GM23338 (cell line): Measurements from ENCODE around the gene PTPRO. TPM values are rescaled to one million over a fixed set of nuclear protein-coding genes. Genes with fewer than 3 reads are reported as not detected.

Experiments used
- ATAC-seq: fragments of 200-7000 bp; cut with Tn5 transposase; 3 replicates; pipeline ENCODE4 v1.9.1; 2020
- DNase-seq: peaks from one replicate; pipeline ENCODE4 v3.0.0-alpha.2; 2015; ENCODE audit warnings: low spot score
- H2AFZ ChIP-seq: fragments of 200-600 bp; sonication (generic); 2 replicates; pipeline ENCODE4 v1.8.0; 2016; ENCODE audit warnings: antibody characterized with exemption, mild to moderate bottlenecking, moderate library complexity
- H3F3A ChIP-seq: fragments of 200-600 bp; sonication (generic); replicated peaks from 2 replicates; pipeline ENCODE4 v1.8.0; 2017; ENCODE audit warnings: antibody characterized with exemption, mixed run types, low read depth
- H3K27ac ChIP-seq: fragments of 200-600 bp; sonication (generic); 2 replicates; pipeline ENCODE4 v1.6.1; 2016; ENCODE audit warnings: low read depth
- H3K27me3 ChIP-seq: fragments of 200-600 bp; sonication (generic); 2 replicates; pipeline ENCODE4 v1.8.0; 2016; ENCODE audit warnings: mild to moderate bottlenecking, mixed run types, moderate library complexity; ENCODE audit not compliant: insufficient read depth
- H3K36me3 ChIP-seq: fragments of 200-600 bp; sonication (generic); 2 replicates; pipeline ENCODE4 v1.8.0; 2016; ENCODE audit warnings: mild to moderate bottlenecking; ENCODE audit not compliant: insufficient read depth
- H3K4me1 ChIP-seq: fragments of 200-600 bp; sonication (generic); 2 replicates; pipeline ENCODE4 v1.8.0; 2016; ENCODE audit warnings: mild to moderate bottlenecking, moderate library complexity; ENCODE audit not compliant: insufficient read depth
- H3K4me2 ChIP-seq: fragments of 200-600 bp; sonication (generic); 2 replicates; pipeline ENCODE4 v1.7.1; 2017; ENCODE audit warnings: mixed run types
- H3K4me3 ChIP-seq: fragments of 200-600 bp; sonication (generic); 2 replicates; pipeline ENCODE4 v1.6.1; 2016; ENCODE audit warnings: mixed run types
- H3K79me2 ChIP-seq: fragments of 200-600 bp; sonication (generic); replicated peaks from 2 replicates; pipeline ENCODE4 v1.8.0; 2017; ENCODE audit warnings: mild to moderate bottlenecking; ENCODE audit not compliant: insufficient read depth
- H3K9me2 ChIP-seq: fragments of 200-600 bp; sonication (generic); 2 replicates; pipeline ENCODE4 v1.8.0; 2017; ENCODE audit not compliant: insufficient read depth
- H4K20me1 ChIP-seq: fragments of 200-600 bp; sonication (generic); replicated peaks from 2 replicates; pipeline ENCODE4 v1.8.0; 2017; ENCODE audit warnings: mild to moderate bottlenecking; ENCODE audit not compliant: insufficient read depth
- H3K27ac Mint-ChIP-seq: 2 replicates; pipeline ENCODE4 v1.8.0; 2020; ENCODE audit warnings: inconsistent platforms, mild to moderate bottlenecking, moderate library complexity, mixed read lengths
- H3K27me3 Mint-ChIP-seq: 3 replicates; pipeline ENCODE4 v1.8.0; 2022; ENCODE audit warnings: low read depth, mild to moderate bottlenecking, moderate library complexity, mixed read lengths, inconsistent platforms; ENCODE audit not compliant: insufficient read depth, poor library complexity
- H3K36me3 Mint-ChIP-seq: 3 replicates; pipeline ENCODE4 v1.8.0; 2021; ENCODE audit warnings: low read depth, mild to moderate bottlenecking, inconsistent platforms, moderate library complexity, mixed read lengths
- H3K4me1 Mint-ChIP-seq: 3 replicates; pipeline ENCODE4 v1.8.0; 2020; ENCODE audit warnings: mild to moderate bottlenecking, inconsistent platforms, mixed read lengths
- H3K4me3 Mint-ChIP-seq: 3 replicates; pipeline ENCODE4 v1.8.0; 2021; ENCODE audit warnings: moderate library complexity, mild to moderate bottlenecking, inconsistent platforms, mixed read lengths
- H3K9me3 Mint-ChIP-seq: 3 replicates; pipeline ENCODE4 v1.8.0; 2020; ENCODE audit warnings: moderate library complexity, mild to moderate bottlenecking, inconsistent platforms, mixed read lengths
- CTCF ChIP-seq, 2 experiments: fragments of 200-600 bp in 1 of 2; sonication (generic) in 1 of 2; conservative IDR thresholded peaks; 2 replicates each; pipeline versions ENCODE4 v1.5.1 to v1.6.1; 2016 to 2017; ENCODE audit warnings: antibody characterized with exemption in 2 of 2, low read depth in 2 of 2, mild to moderate bottlenecking in 2 of 2, moderate library complexity in 1 of 2
- ETS1 ChIP-seq: IDR thresholded peaks from 2 replicates; pipeline ENCODE4 v1.6.1; 2016; ENCODE audit warnings: antibody characterized with exemption
- JUNB ChIP-seq: IDR thresholded peaks from one replicate; pipeline ENCODE4 v1.6.1; 2016; ENCODE audit warnings: antibody characterized with exemption; ENCODE audit not compliant: unreplicated experiment
- NANOG ChIP-seq: IDR thresholded peaks from 2 replicates; pipeline ENCODE4 v1.6.1; 2016; ENCODE audit warnings: antibody characterized with exemption, borderline replicate concordance
- POLR2AphosphoS5 ChIP-seq: IDR thresholded peaks from 2 replicates; pipeline ENCODE4 v1.6.1; 2016; ENCODE audit warnings: antibody characterized with exemption, low read depth
- STAT1 ChIP-seq: IDR thresholded peaks from one replicate; pipeline ENCODE4 v1.6.1; 2016; ENCODE audit warnings: antibody characterized with exemption; ENCODE audit not compliant: unreplicated experiment
- ZNF114 ChIP-seq: fragments of 250-450 bp; sonication (Bioruptor Pico); IDR thresholded peaks from 2 replicates; pipeline ENCODE4 v1.5.0; 2020; ENCODE audit warnings: mild to moderate bottlenecking, moderate library complexity
- ZNF331 ChIP-seq: fragments of 250-450 bp; sonication (Bioruptor Pico); IDR thresholded peaks from 2 replicates; pipeline ENCODE4 v1.5.0; 2020; ENCODE audit warnings: low read depth, mild to moderate bottlenecking, moderate library complexity
- ZNF462 ChIP-seq: fragments of 250-450 bp; sonication (Bioruptor Pico); IDR thresholded peaks from 2 replicates; pipeline ENCODE4 v1.5.0; 2020; ENCODE audit warnings: mild to moderate bottlenecking, moderate library complexity
- polyA plus RNA-seq: library from polyadenylated mRNA; unstranded; fragments of >200 nt; fragmentation: Nextera tagmentation; extraction: Ambion mirVana; gene quantifications from 2 replicates; pipeline ENCODE4 v1.2.1, GENCODE V29; 2016
- total RNA-seq: library from RNA; depleted of rRNA; stranded (reverse); fragments of >200 nt; shearing (Covaris generic); gene quantifications from 2 replicates; pipeline ENCODE4 v1.2.3, GENCODE V29; 2014

PTPRO gene
- total and polyA plus RNA-seq, 2 experiments from 2014 or later: 1.4 to 1.5 TPM

- TF ChIP-seq ZNF462 (CRISPR knock-in tag): no peak
- TF ChIP-seq CTCF (conservative IDR thresholded peaks at IDR 0.05; ENCODE audit: low read depth in 2 of 2): no peak
Measured at GRCh38 chr12:15546102-15546701, 223.9 kb downstream of the PTPRO start (continued).

GRCh38 chr12:15547063-15547462, 224.8 kb downstream of the PTPRO start:
- no peaks in the 10 kb centered on the region for H4K20me1 ChIP-seq
- ATAC-seq: no peak
- Mint-ChIP-seq H3K4me3 (no peak overlapping the region), H3K9me3 (no peaks in the 10 kb centered on the region), H3K4me1 (no peaks in the 10 kb centered on the region), H3K36me3 (no peaks in the 10 kb centered on the region), H3K27me3 (no peaks in the 10 kb centered on the region), H3K27ac (no peak overlapping the region)
- no peaks in the 10 kb centered on the region for H3K36me3 ChIP-seq
- no peaks in the 10 kb centered on the region for H3K27me3 ChIP-seq
- H3K79me2 ChIP-seq: no peaks in the 10 kb centered on the region
- H3F3A ChIP-seq: no peaks in the 10 kb centered on the region
- H3K4me1 ChIP-seq: no peaks in the 10 kb centered on the region
- H3K9me2 ChIP-seq: no peaks in the 10 kb centered on the region
- H3K4me3 ChIP-seq: no peak overlapping the region
- DNase-seq: no peak
- H3K4me2 ChIP-seq: no peak overlapping the region
- H2AFZ ChIP-seq: no peak overlapping the region
- no peak overlapping the region for H3K27ac ChIP-seq
- TF ChIP-seq STAT1 (no peak), ZNF331 (CRISPR knock-in tag) (no peak), POLR2AphosphoS5 (no peak), ZNF114 (CRISPR knock-in tag) (no peak), ETS1 (no peak), NANOG (no peak), JUNB (no peak)
